SJCRH30 (cell line): ENCODE measurements around the gene ZNF740. TPM values are rescaled to one million over a fixed set of nuclear protein-coding genes. Genes with fewer than 3 reads are reported as not detected.

Experiments
- DNase-seq, 2 experiments: peaks; one replicate each; pipeline ENCODE4 v3.0.0-alpha.2; 2015 to 2020
- H3K27ac ChIP-seq: fragments of 250-450 bp; sonication (Bioruptor Pico); 2 replicates; pipeline ENCODE4 v1.5.1; 2020; ENCODE audit warnings: mild to moderate bottlenecking, moderate library complexity
- H3K27me3 ChIP-seq: fragments of 250-450 bp; sonication (Bioruptor Pico); 2 replicates; pipeline ENCODE4 v1.5.1; 2020; ENCODE audit warnings: mild to moderate bottlenecking, moderate library complexity
- H3K36me3 ChIP-seq: fragments of 250-450 bp; sonication (Bioruptor Pico); 2 replicates; pipeline ENCODE4 v1.5.1; 2020; ENCODE audit warnings: mild to moderate bottlenecking, moderate library complexity
- H3K4me1 ChIP-seq: fragments of 250-450 bp; sonication (Bioruptor Pico); 2 replicates; pipeline ENCODE4 v1.5.1; 2020; ENCODE audit warnings: mild to moderate bottlenecking, moderate library complexity
- H3K4me3 ChIP-seq: fragments of 250-450 bp; sonication (Bioruptor Pico); 2 replicates; pipeline ENCODE4 v1.5.1; 2020; ENCODE audit warnings: mild to moderate bottlenecking, moderate library complexity
- H3K9me3 ChIP-seq: fragments of 250-450 bp; sonication (Bioruptor Pico); replicated peaks from 2 replicates; pipeline ENCODE4 v1.5.1; 2020; ENCODE audit warnings: mild to moderate bottlenecking, moderate library complexity
- total RNA-seq: library from RNA; depleted of rRNA; stranded (reverse); fragments of >200 nt; shearing (Covaris generic); gene quantifications from 2 replicates; pipeline ENCODE4 v1.2.3, GENCODE V29; 2014

ZNF740 gene
- total RNA-seq, 1 experiment from 2014 or later, result 17.4 TPM

DNA sequence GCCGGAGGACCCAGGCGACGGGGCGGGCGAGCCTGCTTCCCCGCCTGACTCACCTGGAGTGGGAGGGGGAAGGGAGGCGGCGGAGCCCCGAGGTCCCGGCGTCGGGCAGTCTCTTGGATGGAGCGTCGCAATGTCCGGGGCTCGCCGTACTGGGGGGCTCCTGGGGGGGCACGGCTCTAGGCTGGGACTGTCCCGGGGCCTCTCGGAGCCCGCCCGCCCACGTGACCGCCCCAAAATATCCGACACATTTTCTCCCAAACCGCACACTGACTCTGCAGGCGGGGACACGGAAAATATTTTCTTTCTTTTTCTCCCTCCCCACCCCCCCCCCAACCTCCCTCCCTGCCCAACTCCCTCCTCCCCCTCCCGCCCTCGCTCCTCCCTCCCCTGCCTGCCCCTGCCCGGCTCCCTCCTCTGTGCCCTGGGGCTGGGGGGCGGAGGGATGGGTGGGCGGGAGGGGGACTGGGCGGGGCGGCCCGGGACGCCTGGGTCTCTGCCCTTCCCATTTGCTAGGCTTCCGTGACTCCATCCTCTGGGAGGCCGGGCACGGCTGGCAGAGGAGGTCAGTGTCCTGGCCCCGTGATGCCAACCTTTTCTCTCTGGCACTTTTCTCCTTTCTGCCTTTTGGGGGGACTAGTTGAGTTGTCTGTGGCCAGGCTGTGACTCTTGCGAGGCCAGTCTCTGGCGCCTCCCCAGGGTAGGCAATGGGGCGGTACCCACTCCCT lies 51.6 kb downstream of the ZNF740 start, which contains the start of gene RARG:
TSS of gene RARG (minus strand) at position 289 of the 725 bp plus-strand sequence. CDS start 4,664 bp downstream, outside the sequence.
- H3K36me3 ChIP-seq, result no peaks in the 10 kb centered on the region
- peak within 1 kb of the TSS; percentile 27; the same call in 1 of the 2 replicates for H3K27ac ChIP-seq
- no peaks in the 10 kb centered on the region; the same call in 1 of the 2 replicates for H3K27me3 ChIP-seq
- no peaks in the 10 kb centered on the region for H3K9me3 ChIP-seq
- peaks cover 13% of the 10 kb centered on the region for H3K4me1 ChIP-seq
- DNase-seq, result peak; percentile 55 to 59
- H3K4me3 ChIP-seq, result peak within 1 kb of the TSS; percentile 66

DNA sequence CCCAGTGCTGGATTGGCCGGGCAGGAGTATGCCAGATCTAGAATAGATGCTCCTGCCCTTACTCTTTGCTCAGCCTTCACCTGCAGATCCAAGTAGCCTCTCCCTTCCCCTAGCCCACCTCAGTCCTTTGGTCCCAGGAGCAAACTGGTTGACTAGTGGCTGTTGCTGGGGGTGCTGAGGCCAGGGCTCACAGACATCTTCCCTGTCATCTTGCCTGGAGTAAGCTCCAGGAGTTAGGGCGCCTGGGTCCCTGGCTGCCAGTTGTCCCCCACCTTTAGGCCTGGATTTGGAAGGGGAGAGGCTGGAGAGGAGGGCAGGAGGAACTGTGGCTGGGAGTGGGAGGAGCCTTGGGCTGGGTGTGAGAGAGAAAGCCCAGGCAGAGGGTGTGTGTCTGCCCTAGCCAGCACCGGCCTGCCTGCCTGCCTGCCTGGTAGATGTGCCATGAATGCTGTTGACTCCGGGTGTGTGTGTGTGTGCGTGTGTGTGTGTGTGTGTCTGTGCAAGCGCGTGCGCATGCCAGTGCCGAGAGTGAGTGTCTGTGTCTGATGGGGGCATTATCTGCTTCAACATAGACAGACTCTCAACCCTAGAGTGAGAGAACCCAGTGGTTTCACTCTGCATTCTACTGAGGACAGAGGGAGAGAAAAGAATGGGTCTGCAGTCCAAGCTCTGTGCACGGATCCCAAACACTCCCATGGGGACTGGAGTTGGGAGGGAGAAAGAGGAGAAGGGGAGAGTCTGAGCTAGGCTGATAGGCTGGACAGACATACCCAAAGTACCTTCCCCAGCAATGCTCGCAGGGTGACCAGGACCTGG lies 52.3 kb downstream of the ZNF740 start:
- DNase-seq, result peak; percentile 28 to 30
- Histone ChIP-seq H3K27me3 (peaks cover 6% of the 10 kb centered on the region; the same call in 1 of the 2 replicates), H3K27ac (no peak overlapping the region), H3K4me3 (peak overlapping the region; percentile 57), H3K36me3 (no peaks in the 10 kb centered on the region), H3K4me1 (peaks cover 13% of the 10 kb centered on the region), H3K9me3 (no peaks in the 10 kb centered on the region)

DNA sequence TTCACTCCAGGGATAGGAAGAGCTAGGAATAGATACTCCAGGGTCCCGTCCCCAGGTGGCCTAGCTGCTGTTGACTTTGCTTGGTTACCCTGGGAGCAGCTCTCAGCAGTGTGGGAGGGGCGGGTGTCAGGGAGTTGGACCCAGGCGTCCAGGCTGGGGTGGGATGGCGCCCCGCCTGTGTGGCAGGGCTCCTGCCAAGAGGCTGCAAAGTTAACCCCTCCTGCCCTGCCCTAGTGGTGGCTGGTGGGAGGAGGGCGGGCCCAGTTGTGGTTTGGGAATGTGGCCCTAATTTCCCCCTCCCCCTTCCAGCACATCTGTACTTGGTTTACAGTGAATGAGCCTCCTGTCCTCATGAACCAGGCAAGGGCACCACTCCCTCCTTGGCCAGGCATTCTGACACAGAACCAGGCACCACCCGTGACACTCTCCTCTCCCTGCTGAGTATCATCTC lies 53.2 kb downstream of the ZNF740 start:
- H3K4me1 ChIP-seq, result peaks cover 13% of the 10 kb centered on the region
- H3K27ac ChIP-seq, result no peak overlapping the region

DNA sequence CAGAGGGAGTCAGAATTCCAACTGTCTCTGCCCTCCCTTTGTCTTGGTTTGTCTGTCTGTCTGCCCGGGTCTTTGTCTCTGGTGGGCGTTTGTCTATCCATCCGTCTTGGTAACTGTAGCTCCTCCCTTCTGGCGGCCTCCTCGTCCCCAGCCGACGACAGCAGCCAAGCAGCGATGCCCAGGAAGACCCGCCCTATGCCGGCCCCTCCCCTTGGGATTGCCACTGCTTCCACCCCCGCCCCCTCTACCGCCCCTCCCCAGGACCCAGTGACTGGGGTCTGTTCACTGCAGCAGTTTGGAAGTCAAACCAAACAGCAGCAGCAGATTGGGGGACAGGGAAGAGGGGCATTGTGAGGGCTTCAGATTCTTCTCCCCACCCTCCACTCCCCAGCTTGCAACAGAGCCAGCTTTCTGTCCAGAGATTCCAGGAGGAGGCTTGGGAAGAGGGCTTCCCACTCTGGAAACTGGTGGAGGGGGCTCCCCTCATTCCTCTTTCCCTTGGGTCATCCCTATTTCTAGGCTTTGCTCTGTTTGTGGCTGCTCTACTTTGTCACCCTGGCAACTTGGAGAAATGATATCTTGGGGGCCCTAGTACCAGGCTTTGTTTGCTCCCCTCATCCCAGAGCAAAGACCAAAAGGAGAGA lies 53.9 kb downstream of the ZNF740 start:
- Histone ChIP-seq H3K4me3 (no peak overlapping the region), H3K4me1 (peaks cover 13% of the 10 kb centered on the region), H3K27ac (no peak overlapping the region), H3K27me3 (peaks cover 6% of the 10 kb centered on the region; the same call in 1 of the 2 replicates), H3K9me3 (no peaks in the 10 kb centered on the region), H3K36me3 (no peaks in the 10 kb centered on the region)
- DNase-seq, result peak in 1 of 2 experiments; percentile 42

More for the DNA sequence above, 53.2 kb downstream of the ZNF740 start:
- H3K36me3 ChIP-seq, result no peaks in the 10 kb centered on the region
- DNase-seq, result no peak
- no peak overlapping the region for H3K4me3 ChIP-seq
- H3K9me3 ChIP-seq, result no peaks in the 10 kb centered on the region
- peaks cover 6% of the 10 kb centered on the region; the same call in 1 of the 2 replicates for H3K27me3 ChIP-seq

DNA sequence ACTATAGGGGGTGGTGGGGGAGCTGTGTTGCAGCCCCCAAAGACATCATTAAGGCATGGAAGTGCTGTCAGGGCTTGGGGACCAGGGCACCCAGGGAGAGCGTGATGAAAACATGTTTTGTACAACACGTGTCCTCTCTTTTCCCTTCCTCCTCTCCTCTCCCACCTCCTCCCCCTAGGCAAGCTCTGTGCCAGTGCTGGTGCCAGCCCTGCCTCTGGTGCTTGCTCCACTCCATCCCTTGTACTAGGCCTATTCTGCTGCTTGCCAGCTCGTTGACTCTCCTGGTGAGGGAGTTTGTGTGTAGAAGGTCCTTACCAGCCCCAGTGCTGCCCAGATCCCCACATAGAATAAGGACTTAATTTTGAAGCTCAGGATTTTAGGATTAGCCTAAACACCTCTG lies 54.6 kb downstream of the ZNF740 start:
- H3K27ac ChIP-seq, result no peak overlapping the region
- H3K9me3 ChIP-seq, result no peaks in the 10 kb centered on the region
- peaks cover 13% of the 10 kb centered on the region for H3K4me1 ChIP-seq
- H3K4me3 ChIP-seq, result no peak overlapping the region
- no peak for DNase-seq
- H3K36me3 ChIP-seq, result no peaks in the 10 kb centered on the region
- peaks cover 6% of the 10 kb centered on the region; the same call in 1 of the 2 replicates for H3K27me3 ChIP-seq

DNA sequence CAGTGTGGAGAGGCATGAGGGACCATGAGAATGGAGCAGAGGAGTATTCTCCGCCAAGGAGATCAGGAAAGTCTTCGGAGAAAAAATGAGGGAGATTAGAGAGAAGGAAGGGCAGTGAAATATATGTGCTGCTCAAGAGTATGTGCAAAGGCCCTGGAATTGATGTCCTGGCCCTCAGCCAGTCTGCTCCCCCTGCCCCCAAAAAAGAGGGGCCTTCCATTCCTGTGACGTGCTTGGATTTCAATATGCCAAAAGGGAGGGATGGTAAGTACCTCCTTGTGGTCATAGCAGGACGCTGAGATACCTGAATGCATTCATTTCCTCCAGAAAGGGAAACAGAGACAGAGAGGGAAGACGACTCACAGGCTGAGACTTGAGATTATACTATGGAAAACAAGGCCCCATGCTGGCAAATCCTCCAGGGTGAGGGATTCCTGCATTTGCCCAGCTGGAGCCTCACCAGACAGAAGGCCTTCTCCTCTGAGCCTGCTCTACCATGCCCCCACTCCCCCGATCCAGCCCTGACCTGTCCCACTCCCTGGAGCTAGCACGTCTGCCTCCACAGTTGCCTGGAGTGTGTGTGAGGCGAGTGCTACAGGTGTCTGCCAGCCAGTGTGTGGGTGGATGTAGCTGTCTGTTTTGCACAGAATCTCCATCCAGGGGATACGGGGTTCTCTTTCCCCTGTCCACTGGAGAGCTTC lies 55.4 kb downstream of the ZNF740 start:
- H3K27ac ChIP-seq, result no peak overlapping the region

DNA sequence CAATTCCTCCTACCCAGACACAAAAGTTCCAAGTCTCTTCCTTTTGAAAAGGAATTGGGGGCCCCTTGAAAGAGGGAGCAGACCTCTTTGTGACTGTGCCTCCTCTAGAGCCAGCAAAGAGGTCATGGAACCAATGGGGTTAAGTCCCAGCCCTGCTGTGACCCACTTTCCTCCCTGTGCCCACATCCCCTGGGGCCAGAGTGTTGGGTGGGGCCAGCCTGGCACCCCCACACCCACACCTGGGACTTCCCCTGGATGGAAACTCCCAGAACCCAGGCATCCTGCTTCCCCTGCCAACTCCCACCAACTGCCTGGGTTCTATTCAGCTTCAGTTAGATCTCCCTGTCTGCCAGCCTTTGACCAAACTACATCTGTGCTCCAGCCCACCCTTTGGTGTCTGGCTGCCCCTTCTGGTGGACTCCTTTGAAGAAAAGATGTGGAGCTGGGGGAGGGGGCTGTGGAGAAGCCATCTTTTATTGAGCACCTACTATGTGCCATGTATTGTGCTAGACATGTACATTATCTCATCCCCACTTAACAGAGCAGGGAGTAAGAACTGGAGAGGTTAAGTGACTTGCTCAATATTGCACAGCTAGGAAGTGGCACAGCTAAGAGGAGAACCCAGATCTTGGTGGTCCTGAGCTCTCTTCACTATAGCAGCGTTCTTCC lies 56.1 kb downstream of the ZNF740 start:
- Histone ChIP-seq H3K36me3 (no peaks in the 10 kb centered on the region), H3K9me3 (no peaks in the 10 kb centered on the region), H3K4me1 (peaks cover 13% of the 10 kb centered on the region), H3K4me3 (no peak overlapping the region), H3K27ac (no peak overlapping the region), H3K27me3 (peaks cover 12% of the 10 kb centered on the region; the same call in 1 of the 2 replicates)
- no peak for DNase-seq

More for the DNA sequence above, 55.4 kb downstream of the ZNF740 start:
- peaks cover 6% of the 10 kb centered on the region; the same call in 1 of the 2 replicates for H3K27me3 ChIP-seq
- H3K4me3 ChIP-seq, result no peak overlapping the region
- no peak for DNase-seq
- H3K9me3 ChIP-seq, result no peaks in the 10 kb centered on the region
- H3K4me1 ChIP-seq, result peaks cover 13% of the 10 kb centered on the region
- no peaks in the 10 kb centered on the region for H3K36me3 ChIP-seq

DNA sequence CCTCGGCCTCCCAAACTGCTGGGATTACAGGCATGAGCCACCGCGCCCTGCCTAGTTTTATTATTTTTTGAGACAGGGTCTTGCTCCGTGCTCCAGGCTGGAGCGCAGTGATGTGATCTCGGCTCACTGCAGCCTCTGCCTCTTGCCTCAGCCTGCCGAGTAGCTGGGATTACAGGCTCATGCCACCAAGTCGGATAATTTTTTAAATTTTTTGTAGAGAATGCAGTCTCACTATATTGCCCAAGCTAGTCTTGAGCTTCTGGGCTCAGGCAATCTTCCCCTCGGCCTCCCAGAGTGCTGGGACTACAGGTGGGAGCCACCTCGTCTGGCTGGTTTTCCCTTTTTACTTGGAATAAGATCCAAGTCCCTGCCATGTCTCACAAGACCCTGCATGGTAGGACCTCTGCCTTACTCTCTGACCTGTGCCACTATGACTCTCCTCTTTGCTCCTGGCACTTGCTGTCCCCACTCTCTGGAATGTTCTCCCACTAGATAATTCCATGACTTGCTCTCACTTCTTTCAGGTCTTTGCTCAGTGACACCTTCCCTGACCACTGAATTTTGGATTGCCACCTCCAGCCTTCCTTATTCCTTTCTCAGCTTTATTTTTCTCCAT lies 59.2 kb downstream of the ZNF740 start:
- Histone ChIP-seq H3K27ac (no peak overlapping the region), H3K27me3 (peaks cover 12% of the 10 kb centered on the region; the same call in 1 of the 2 replicates), H3K36me3 (no peaks in the 10 kb centered on the region), H3K4me3 (no peak overlapping the region), H3K9me3 (no peaks in the 10 kb centered on the region), H3K4me1 (no peaks in the 10 kb centered on the region)
- no peak for DNase-seq

DNA sequence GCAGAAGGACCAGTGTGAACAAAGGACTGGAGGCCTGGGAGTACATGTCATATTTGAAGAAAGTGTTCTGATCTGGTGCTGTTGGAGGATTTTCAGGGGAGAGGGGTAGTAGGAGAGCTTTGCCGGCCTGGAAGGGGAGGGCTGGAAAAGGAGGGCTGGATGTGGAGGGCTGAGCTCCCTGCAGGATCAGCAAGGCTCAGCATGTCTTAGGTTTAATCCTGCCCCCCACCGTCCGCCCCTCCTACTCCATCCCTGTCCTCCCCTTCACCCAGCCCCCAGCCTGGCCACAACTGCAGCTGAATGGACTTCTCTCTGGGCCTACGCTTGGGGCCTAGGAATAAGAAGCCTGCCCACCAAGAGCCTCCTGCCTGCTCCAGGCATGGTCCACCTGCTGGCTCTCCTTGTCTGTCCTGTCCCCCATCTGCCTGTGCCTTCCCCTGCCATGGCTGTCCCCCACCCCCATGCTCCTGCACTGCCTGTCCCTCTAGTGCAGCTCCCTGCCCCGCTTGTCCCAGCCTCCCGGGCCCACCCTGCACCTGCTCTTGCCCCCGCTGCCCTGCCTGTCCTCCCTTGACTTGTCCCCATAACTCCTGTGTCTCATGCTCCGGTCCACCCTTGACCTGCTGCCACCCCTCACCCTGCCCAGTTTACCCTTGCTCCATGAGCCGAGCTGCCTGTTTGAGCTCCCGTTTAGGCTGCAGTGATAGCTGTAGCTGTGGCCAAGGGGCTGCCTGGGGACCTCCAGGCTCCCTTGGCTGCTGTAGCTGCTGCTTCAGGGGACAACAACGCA lies 61.3 kb downstream of the ZNF740 start:
- H3K27me3 ChIP-seq, result peaks cover 12% of the 10 kb centered on the region; the same call in 1 of the 2 replicates
- no peak overlapping the region for H3K27ac ChIP-seq
- H3K4me1 ChIP-seq, result no peaks in the 10 kb centered on the region
- H3K36me3 ChIP-seq, result no peaks in the 10 kb centered on the region
- no peak for DNase-seq
- H3K4me3 ChIP-seq, result no peak overlapping the region
- no peaks in the 10 kb centered on the region for H3K9me3 ChIP-seq

DNA sequence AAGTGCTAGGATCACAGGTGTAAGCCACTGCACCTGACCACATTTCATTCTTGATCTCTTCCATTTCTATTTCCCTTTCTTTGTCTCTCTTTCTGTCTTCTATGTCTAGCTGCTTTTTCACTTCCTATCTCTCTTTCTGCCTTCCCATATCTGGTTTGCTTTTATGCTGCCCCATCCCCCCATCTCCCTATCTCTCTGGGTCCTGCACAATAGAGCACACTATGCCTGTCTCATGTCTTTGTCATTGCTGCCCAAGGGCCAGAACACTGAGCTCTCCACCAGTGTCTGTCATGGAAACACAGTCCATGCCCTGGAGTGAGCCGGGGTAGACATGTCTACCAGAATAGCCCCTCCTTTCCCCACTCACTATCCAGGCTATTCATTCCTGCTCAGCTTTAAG lies 63.8 kb downstream of the ZNF740 start:
- Histone ChIP-seq H3K9me3 (no peaks in the 10 kb centered on the region), H3K4me3 (no peak overlapping the region), H3K4me1 (no peaks in the 10 kb centered on the region), H3K36me3 (no peaks in the 10 kb centered on the region), H3K27me3 (peaks cover 7% of the 10 kb centered on the region; the same call in 1 of the 2 replicates), H3K27ac (no peak overlapping the region)
- DNase-seq, result no peak
